HEK293T (cell line): ENCODE results near the gene PDSS2.

Experiments
- CTCF ChIA-PET: fragments of 350-600 bp; formaldehyde crosslinking; extraction: SDS; loops from one replicate; lab custom pipeline; 2021; ENCODE audit warnings: antibody characterized with exemption, inconsistent platforms; lab: Yijun Ruan, JAX
- POLR2A ChIA-PET: fragments of 350-600 bp; formaldehyde crosslinking; extraction: SDS; loops from one replicate; lab custom pipeline; 2020; ENCODE audit warnings: antibody characterized with exemption, inconsistent platforms; lab: Yijun Ruan, JAX
- DNase-seq: peaks from one replicate; pipeline ENCODE4 v3.0.0; 2012; ENCODE audit warnings: mixed read lengths; ENCODE audit errors: extremely low spot score
- ARNT ChIP-seq: fragments of 450-650 bp; IDR thresholded peaks from 2 replicates; pipeline ENCODE4 v1.6.1; 2017; ENCODE audit warnings: mild to moderate bottlenecking
- BHLHE40 ChIP-seq: fragments of 450-650 bp; IDR thresholded peaks from 2 replicates; pipeline ENCODE4 v1.6.1; 2016; ENCODE audit warnings: mild to moderate bottlenecking, moderate library complexity, borderline replicate concordance
- CTBP1 ChIP-seq: fragments of 450-650 bp; IDR thresholded peaks from 2 replicates; pipeline ENCODE4 v1.6.1; 2016; ENCODE audit warnings: borderline replicate concordance
- ELF4 ChIP-seq: fragments of 450-650 bp; IDR thresholded peaks from 2 replicates; pipeline ENCODE4 v1.6.1; 2017; ENCODE audit warnings: antibody characterized with exemption
- FOXA1 ChIP-seq: fragments of 450-650 bp; IDR thresholded peaks from 2 replicates; pipeline ENCODE4 v1.6.1; 2016; ENCODE audit warnings: mild to moderate bottlenecking
- FOXK2 ChIP-seq: fragments of 450-650 bp; IDR thresholded peaks from 2 replicates; pipeline ENCODE4 v1.6.1; 2016; ENCODE audit warnings: mild to moderate bottlenecking
- FOXM1 ChIP-seq: fragments of 450-650 bp; IDR thresholded peaks from 2 replicates; pipeline ENCODE4 v1.6.1; 2017; ENCODE audit warnings: mild to moderate bottlenecking, borderline replicate concordance
- HDGF ChIP-seq: fragments of 450-650 bp; IDR thresholded peaks from 2 replicates; pipeline ENCODE4 v1.6.1; 2017; ENCODE audit warnings: antibody characterized with exemption, borderline replicate concordance
- L3MBTL2 ChIP-seq: fragments of 450-650 bp; conservative IDR thresholded peaks from 2 replicates; pipeline ENCODE4 v1.6.1; 2016; ENCODE audit warnings: mild to moderate bottlenecking
- LEF1 ChIP-seq: fragments of 450-650 bp; IDR thresholded peaks from 2 replicates; pipeline ENCODE4 v1.6.1; 2017; ENCODE audit warnings: mild to moderate bottlenecking, borderline replicate concordance
- NFRKB ChIP-seq: fragments of 450-650 bp; IDR thresholded peaks from 2 replicates; pipeline ENCODE4 v1.6.1; 2016; ENCODE audit warnings: mild to moderate bottlenecking, moderate library complexity
- SP1 ChIP-seq: fragments of 450-650 bp; IDR thresholded peaks from 2 replicates; pipeline ENCODE4 v1.6.1; 2017
- SUZ12 ChIP-seq: fragments of 450-650 bp; IDR thresholded peaks from 2 replicates; pipeline ENCODE4 v1.6.1; 2016; ENCODE audit warnings: mild to moderate bottlenecking
- TARDBP ChIP-seq: fragments of 450-650 bp; IDR thresholded peaks from 2 replicates; pipeline ENCODE4 v1.6.1; 2016
- ZNF384 ChIP-seq: fragments of 450-650 bp; IDR thresholded peaks from 2 replicates; pipeline ENCODE4 v1.6.1; 2016
- TF ChIP-seq, protein P1 (sequence below): fragments of 450-650 bp; IDR thresholded peaks from 2 replicates; pipeline ENCODE4 v1.6.1; 2016

Gene PDSS2

DNA sequence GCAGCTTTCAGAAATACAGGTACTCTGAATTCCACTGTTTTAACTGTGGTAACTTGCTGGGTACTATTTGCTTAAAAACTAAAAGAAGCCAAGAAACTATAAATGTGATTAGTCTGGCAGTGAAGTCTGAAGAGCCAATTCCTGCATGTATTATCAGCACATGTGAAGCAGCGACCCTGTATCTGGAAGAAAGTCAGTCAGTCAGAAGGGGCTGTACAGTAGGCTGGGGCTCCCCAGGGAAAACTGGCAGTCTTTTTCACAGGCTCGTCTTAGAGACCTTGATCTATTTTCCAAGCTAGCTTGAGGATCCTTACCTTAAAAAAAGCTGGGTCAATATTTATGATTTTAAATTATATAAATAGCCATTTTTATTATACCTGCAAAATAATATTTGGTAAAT is 104.9 kb downstream of the PDSS2 start:
- no peak for DNase-seq
- ChIA-PET POLR2A (no interaction called here), CTCF (no interaction called here)
- TF ChIP-seq NFRKB (no peak), ZNF384 (no peak), L3MBTL2 (no peak), ELF4 (no peak)
- TF ChIP-seq, protein P1, sequence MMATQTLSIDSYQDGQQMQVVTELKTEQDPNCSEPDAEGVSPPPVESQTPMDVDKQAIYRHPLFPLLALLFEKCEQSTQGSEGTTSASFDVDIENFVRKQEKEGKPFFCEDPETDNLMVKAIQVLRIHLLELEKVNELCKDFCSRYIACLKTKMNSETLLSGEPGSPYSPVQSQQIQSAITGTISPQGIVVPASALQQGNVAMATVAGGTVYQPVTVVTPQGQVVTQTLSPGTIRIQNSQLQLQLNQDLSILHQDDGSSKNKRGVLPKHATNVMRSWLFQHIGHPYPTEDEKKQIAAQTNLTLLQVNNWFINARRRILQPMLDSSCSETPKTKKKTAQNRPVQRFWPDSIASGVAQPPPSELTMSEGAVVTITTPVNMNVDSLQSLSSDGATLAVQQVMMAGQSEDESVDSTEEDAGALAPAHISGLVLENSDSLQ = no peak

DNA sequence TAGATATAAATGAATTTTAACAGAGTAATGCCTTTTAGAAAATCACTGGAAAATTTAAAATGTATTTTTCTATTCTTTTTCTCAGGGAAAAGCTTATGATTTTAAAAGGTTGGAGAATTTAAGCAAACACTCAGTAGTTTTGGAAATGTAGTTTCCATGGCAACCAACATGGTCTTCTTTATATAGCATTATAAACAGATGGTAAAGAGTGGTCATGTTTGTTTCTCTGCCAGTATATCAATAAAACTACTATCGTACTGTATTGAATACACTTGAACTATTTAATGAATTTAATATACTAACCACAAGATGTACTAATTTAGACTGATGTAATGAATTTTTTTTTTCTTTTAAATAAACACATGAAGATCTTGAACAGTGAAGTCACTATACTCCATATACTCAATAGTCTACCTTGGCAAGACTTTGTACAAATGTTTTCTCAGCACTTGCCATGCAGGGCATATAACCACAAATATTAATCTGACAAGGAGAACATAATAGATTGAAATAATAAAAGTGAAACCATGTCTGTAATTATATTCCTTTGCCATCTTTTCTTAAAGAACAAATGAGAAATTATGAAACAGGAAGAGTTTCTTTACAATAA is 105.5 kb downstream of the PDSS2 start:
- ChIA-PET CTCF (no interaction called here), POLR2A (no interaction called here)
- no peak for DNase-seq
- TF ChIP-seq FOXA1 = no peak
- TF ChIP-seq, protein P1 = no peak
- no peak for TF ChIP-seq TARDBP
- no peak for TF ChIP-seq BHLHE40
- no peak for TF ChIP-seq FOXK2
- no peak for TF ChIP-seq SP1
- TF ChIP-seq L3MBTL2 = no peak
- TF ChIP-seq HDGF = no peak
- no peak for TF ChIP-seq CTBP1
- TF ChIP-seq NFRKB = no peak

DNA sequence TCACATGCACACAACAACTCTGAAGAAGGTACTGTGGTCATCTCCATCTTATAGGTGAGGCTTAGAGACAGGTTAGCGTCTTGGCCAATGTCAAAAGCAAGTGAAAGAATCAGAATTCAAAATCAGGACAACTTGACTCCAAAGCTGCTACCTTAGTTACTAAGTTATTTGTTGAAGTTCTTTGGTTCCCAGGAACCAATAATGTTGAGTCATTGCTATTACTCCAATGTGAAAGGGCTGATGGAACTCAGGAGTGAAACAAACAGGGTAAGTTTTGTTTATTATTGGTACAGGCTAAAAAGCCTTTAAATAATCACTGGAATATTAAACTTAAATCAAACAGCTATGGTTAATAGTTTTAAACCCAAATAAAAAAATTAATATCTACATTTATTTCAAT is 111.1 kb downstream of the PDSS2 start:
- TF ChIP-seq BHLHE40 (no peak), NFRKB (no peak), SUZ12 (no peak), TARDBP (no peak), ELF4 (no peak), ARNT (no peak), HDGF (no peak), CTBP1 (no peak), SP1 (no peak), L3MBTL2 (no peak), LEF1 (no peak), FOXM1 (no peak), FOXA1 (no peak), FOXK2 (no peak), ZNF384 (no peak)
- TF ChIP-seq, protein P1 = no peak
- CTCF ChIA-PET = no interaction called here
- no peak for DNase-seq
- POLR2A ChIA-PET = no interaction called here

DNA sequence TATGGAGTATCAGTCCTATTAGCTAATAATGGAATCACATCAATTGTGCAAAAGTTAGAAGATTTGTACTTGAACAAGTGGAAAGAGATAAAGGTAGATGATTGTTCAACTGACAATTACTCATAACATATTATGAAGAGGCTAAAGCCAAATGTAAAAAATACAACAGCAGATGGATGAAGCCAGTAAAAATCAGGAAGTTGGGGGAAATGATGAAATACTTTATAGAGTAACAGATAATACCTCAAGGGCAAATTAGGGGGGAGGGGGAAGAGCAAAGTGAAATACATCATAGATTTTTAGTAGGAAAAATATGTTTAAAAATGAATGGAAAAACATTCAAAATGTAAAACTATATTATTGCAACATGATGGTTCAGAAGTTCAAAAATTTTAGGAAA is 114.0 kb downstream of the PDSS2 start:
- POLR2A ChIA-PET = no interaction called here
- no peak for DNase-seq
- TF ChIP-seq, protein P1 = no peak
- TF ChIP-seq ELF4 (no peak; the same call in 1 of the 2 replicates), ARNT (no peak), FOXM1 (no peak), HDGF (no peak)
- CTCF ChIA-PET = no interaction called here

DNA sequence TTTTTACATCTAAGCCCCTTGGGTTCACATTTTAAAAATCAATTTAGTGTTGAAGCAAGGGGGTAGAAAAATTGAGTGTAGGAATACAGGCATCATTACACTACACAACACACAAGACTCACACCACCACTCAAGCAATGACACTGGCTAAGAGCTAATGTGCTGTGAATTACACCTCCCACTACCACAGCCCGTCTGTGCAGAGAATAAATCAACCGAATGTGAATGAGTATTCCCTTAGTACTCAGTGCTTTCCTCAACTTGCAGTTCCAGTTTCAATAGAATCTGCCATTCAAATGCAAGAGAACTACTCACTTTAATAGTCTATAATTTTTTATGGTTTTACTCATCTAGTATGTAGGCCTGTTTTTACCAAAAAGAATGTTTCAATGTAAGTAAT is 114.4 kb downstream of the PDSS2 start:
- ChIA-PET POLR2A (no interaction called here), CTCF (no interaction called here)
- TF ChIP-seq FOXA1 = no peak
- TF ChIP-seq SUZ12 = no peak
- TF ChIP-seq ELF4 = no peak
- TF ChIP-seq SP1 = no peak
- TF ChIP-seq FOXK2 = no peak
- no peak for TF ChIP-seq ZNF384
- no peak for TF ChIP-seq FOXM1
- TF ChIP-seq TARDBP = no peak
- no peak for TF ChIP-seq HDGF
- no peak for TF ChIP-seq BHLHE40
- no peak for TF ChIP-seq L3MBTL2
- TF ChIP-seq, protein P1 = no peak
- no peak for TF ChIP-seq LEF1
- no peak for TF ChIP-seq NFRKB
- no peak for TF ChIP-seq CTBP1
- no peak for TF ChIP-seq ARNT
- no peak for DNase-seq
